WTC11 (cell line): ENCODE data around the gene NEIL3. TPM values are rescaled to one million over a fixed set of nuclear protein-coding genes. Genes with fewer than 3 reads are reported as not detected.

Source experiments
- ATAC-seq: fragments of 200-7000 bp; cut with Tn5 transposase; 2 replicates; pipeline ENCODE4 v1.10.0; 2021; ENCODE audit warnings: mild to moderate bottlenecking, moderate library complexity
- CTCF ChIA-PET: fragments of 300-600 bp; sonication (Branson Sonifier 250); formaldehyde crosslinking; loops from one replicate; lab custom pipeline; 2021; ENCODE audit warnings: antibody characterized with exemption; lab: Charles Lee
- POLR2A ChIA-PET: fragments of 350-600 bp; sonication (Branson Sonifier 250); formaldehyde crosslinking; loops from one replicate; lab custom pipeline; 2021; ENCODE audit warnings: antibody characterized with exemption; lab: Charles Lee
- DNase-seq: peaks from one replicate; pipeline ENCODE4 v3.0.0; 2021; ENCODE audit warnings: low spot score
- H3K27ac Mint-ChIP-seq: 2 replicates; pipeline ENCODE4 v1.8.0; 2021; ENCODE audit warnings: mixed read lengths
- H3K27me3 Mint-ChIP-seq: 2 replicates; pipeline ENCODE4 v1.8.0; 2021; ENCODE audit warnings: low read depth, mild to moderate bottlenecking, moderate library complexity, mixed read lengths
- H3K36me3 Mint-ChIP-seq: 2 replicates; pipeline ENCODE4 v1.8.0; 2021; ENCODE audit warnings: mixed read lengths
- H3K4me1 Mint-ChIP-seq: 2 replicates; pipeline ENCODE4 v1.8.0; 2022; ENCODE audit warnings: mixed read lengths
- H3K4me3 Mint-ChIP-seq: 2 replicates; pipeline ENCODE4 v1.8.0; 2021; ENCODE audit warnings: mild to moderate bottlenecking, moderate library complexity, mixed read lengths
- H3K9me3 Mint-ChIP-seq: 2 replicates; pipeline ENCODE4 v1.8.0; 2021; ENCODE audit warnings: mixed read lengths
- ATF3 ChIP-seq: sonication (generic); formaldehyde crosslinking; conservative IDR thresholded peaks from 2 replicates; pipeline ENCODE4 v1.8.1; 2022; ENCODE audit warnings: mild to moderate bottlenecking, missing genetic modification reagents
- CDX4 ChIP-seq: fragments of 250-450 bp; sonication (Bioruptor Pico); IDR thresholded peaks from 2 replicates; pipeline ENCODE4 v1.9.0; 2021; ENCODE audit warnings: moderate library complexity, mild to moderate bottlenecking, inconsistent platforms, borderline replicate concordance
- CTCF ChIP-seq: fragments of 200-600 bp; IDR thresholded peaks from 2 replicates; pipeline ENCODE4 v1.8.0; 2022; ENCODE audit warnings: antibody characterized with exemption
- E2F4 ChIP-seq: sonication (generic); formaldehyde crosslinking; IDR thresholded peaks from 2 replicates; pipeline ENCODE4 v1.8.1; 2022; ENCODE audit warnings: low read depth, mild to moderate bottlenecking, moderate library complexity, missing genetic modification reagents, borderline replicate concordance
- E2F5 ChIP-seq: sonication (generic); formaldehyde crosslinking; IDR thresholded peaks from 2 replicates; pipeline ENCODE4 v1.8.1; 2022; ENCODE audit warnings: mild to moderate bottlenecking, moderate library complexity, missing genetic modification reagents
- GRHL2 ChIP-seq: fragments of 250-450 bp; sonication (Bioruptor Pico); IDR thresholded peaks from 2 replicates; pipeline ENCODE4 v1.8.0; 2022; ENCODE audit warnings: mild to moderate bottlenecking, moderate library complexity; ENCODE audit not compliant: insufficient replicate concordance, severe bottlenecking
- GTF2I ChIP-seq: fragments of 250-450 bp; sonication (Bioruptor Pico); conservative IDR thresholded peaks from 2 replicates; pipeline ENCODE4 v1.4.0; 2021; ENCODE audit warnings: mild to moderate bottlenecking
- HMGXB4 ChIP-seq: sonication (generic); formaldehyde crosslinking; IDR thresholded peaks from 2 replicates; pipeline ENCODE4 v1.8.1; 2023; ENCODE audit warnings: mild to moderate bottlenecking, moderate library complexity, missing genetic modification reagents
- JUN ChIP-seq: sonication (generic); formaldehyde crosslinking; IDR thresholded peaks from 2 replicates; pipeline ENCODE4 v1.8.0; 2023; ENCODE audit warnings: mild to moderate bottlenecking, missing genetic modification reagents
- KAT7 ChIP-seq: sonication (generic); formaldehyde crosslinking; IDR thresholded peaks from 2 replicates; pipeline ENCODE4 v1.8.1; 2023; ENCODE audit warnings: missing genetic modification reagents, mild to moderate bottlenecking, borderline replicate concordance
- MAX ChIP-seq: sonication (generic); formaldehyde crosslinking; IDR thresholded peaks from 2 replicates; pipeline ENCODE4 v1.8.0; 2022; ENCODE audit warnings: mild to moderate bottlenecking, missing genetic modification reagents
- NFYB ChIP-seq: sonication (generic); formaldehyde crosslinking; conservative IDR thresholded peaks from 2 replicates; pipeline ENCODE4 v1.8.0; 2022; ENCODE audit warnings: low read depth, missing genetic modification reagents
- RELA ChIP-seq: sonication (generic); formaldehyde crosslinking; IDR thresholded peaks from 2 replicates; pipeline ENCODE4 v1.8.1; 2022; ENCODE audit warnings: missing genetic modification reagents, mild to moderate bottlenecking, borderline replicate concordance
- ZBTB43 ChIP-seq: sonication (generic); formaldehyde crosslinking; IDR thresholded peaks from 2 replicates; pipeline ENCODE4 v1.8.1; 2023; ENCODE audit warnings: mild to moderate bottlenecking, missing genetic modification reagents
- ZNF232 ChIP-seq: sonication (generic); formaldehyde crosslinking; IDR thresholded peaks from 2 replicates; pipeline ENCODE4 v1.8.0; 2022; ENCODE audit warnings: mild to moderate bottlenecking, missing genetic modification reagents
- ZNF281 ChIP-seq: sonication (generic); formaldehyde crosslinking; IDR thresholded peaks from 2 replicates; pipeline ENCODE4 v1.8.0; 2023; ENCODE audit warnings: mild to moderate bottlenecking, missing genetic modification reagents
- ZNF416 ChIP-seq: fragments of 250-450 bp; sonication (Bioruptor Pico); IDR thresholded peaks from 2 replicates; pipeline ENCODE4 v1.9.0; 2021; ENCODE audit warnings: mild to moderate bottlenecking, inconsistent platforms
- ZNF532 ChIP-seq: fragments of 250-450 bp; sonication (Bioruptor Pico); IDR thresholded peaks from 2 replicates; pipeline ENCODE4 v1.9.0; 2021; ENCODE audit warnings: mild to moderate bottlenecking, borderline replicate concordance
- total RNA-seq: library from RNA; stranded (reverse); gene quantifications from 3 replicates; pipeline ENCODE4 v1.2.3, GENCODE V29; 2021

Gene NEIL3
- total RNA-seq, 1 experiment from 2014 or later = 9.9 TPM

GRCh38 chr4:177297785-177298391 is 11.8 kb upstream of the NEIL3 start (continued):
- no peak for TF ChIP-seq ATF3 (CRISPR knock-in tag)
- TF ChIP-seq E2F4 (CRISPR knock-in tag) = no peak
- no peak for TF ChIP-seq ZNF416 (CRISPR knock-in tag)
- TF ChIP-seq ZNF281 (CRISPR knock-in tag) = no peak
- no peak for TF ChIP-seq KAT7
- no peak for TF ChIP-seq JUN (CRISPR knock-in tag)
- TF ChIP-seq HMGXB4 (CRISPR knock-in tag) = no peak
- TF ChIP-seq CTCF = no peak

- DNase-seq (no peak), ATAC-seq (no peak)
- ChIA-PET POLR2A (no interaction called here), CTCF (no interaction called here)
- Mint-ChIP-seq H3K36me3 (peaks cover 9% of the 10 kb centered on the region), H3K4me1 (no peaks in the 10 kb centered on the region), H3K27me3 (no peaks in the 10 kb centered on the region), H3K27ac (no peak overlapping the region), H3K9me3 (peaks cover 20% of the 10 kb centered on the region), H3K4me3 (no peak overlapping the region)
- no peak for TF ChIP-seq JUN (CRISPR knock-in tag)
- no peak for TF ChIP-seq MAX (CRISPR knock-in tag)
- TF ChIP-seq ZNF532 (CRISPR knock-in tag) = no peak
- TF ChIP-seq NFYB (CRISPR knock-in tag) = no peak
- no peak for TF ChIP-seq ZNF232
- no peak for TF ChIP-seq CDX4 (CRISPR knock-in tag)
- TF ChIP-seq RELA (CRISPR knock-in tag) = no peak
- no peak for TF ChIP-seq ZBTB43
- TF ChIP-seq GTF2I (CRISPR knock-in tag) = no peak
- no peak for TF ChIP-seq GRHL2 (CRISPR knock-in tag)
- TF ChIP-seq E2F5 (CRISPR knock-in tag) = no peak
Observed at GRCh38 chr4:177301126-177301639, 8.5 kb upstream of the NEIL3 start.
